Fibroblast of mammary gland (primary cell): ENCODE measurements around the gene GRM7.

ENCODE experiments used
- DNase-seq: peaks from one replicate; pipeline ENCODE4 v3.0.0-alpha.2; 2010; ENCODE audit warnings: low read depth
- H3K4me3 ChIP-seq: 2 replicates; pipeline ENCODE4 v1.5.1; 2011; ENCODE audit warnings: low read depth, mild to moderate bottlenecking, low read length, moderate library complexity; ENCODE audit not compliant: control insufficient read depth
- CTCF ChIP-seq: conservative IDR thresholded peaks from 2 replicates; pipeline ENCODE4 v1.5.1; 2011; ENCODE audit warnings: low read depth, low read length, inconsistent platforms; ENCODE audit not compliant: control insufficient read depth, insufficient read depth

The GRM7 gene

GRCh38 chr3:7158516-7158915 lies 297.6 kb downstream of the GRM7 start:
- no peak for DNase-seq
- no peak overlapping the region for H3K4me3 ChIP-seq
- TF ChIP-seq CTCF: no peak

GRCh38 chr3:7160689-7161088 lies 299.8 kb downstream of the GRM7 start:
- no peak for TF ChIP-seq CTCF
- DNase-seq: no peak
- no peak overlapping the region for H3K4me3 ChIP-seq

- no peak overlapping the region for H3K4me3 ChIP-seq
- no peak for DNase-seq
- TF ChIP-seq CTCF: no peak
Observed at GRCh38 chr3:7166460-7166859, 305.5 kb downstream of the GRM7 start.

- DNase-seq: no peak
- no peak for TF ChIP-seq CTCF
- no peak overlapping the region for H3K4me3 ChIP-seq
Observed at GRCh38 chr3:7171493-7171892, 310.6 kb downstream of the GRM7 start.

- DNase-seq: no peak
- no peak for TF ChIP-seq CTCF
- H3K4me3 ChIP-seq: no peak overlapping the region
Observed at GRCh38 chr3:7172996-7173395, 312.1 kb downstream of the GRM7 start.

GRCh38 chr3:7188551-7188950 lies 327.6 kb downstream of the GRM7 start:
- no peak for DNase-seq
- H3K4me3 ChIP-seq: no peak overlapping the region
- no peak for TF ChIP-seq CTCF

- no peak for DNase-seq
- no peak for TF ChIP-seq CTCF
- no peak overlapping the region for H3K4me3 ChIP-seq
Observed at GRCh38 chr3:7190095-7190494, 329.2 kb downstream of the GRM7 start.
